Mesothelial cell of epicardium (in vitro differentiated cells): Measurements from ENCODE around the gene LEPROT. TPM values are rescaled to one million over a fixed set of nuclear protein-coding genes. Genes with fewer than 3 reads are reported as not detected.

Experiments
- DNase-seq, 2 experiments: peaks; one replicate each; pipeline ENCODE4 v3.0.0; 2021; ENCODE audit warnings: low spot score in 2 of 2; ENCODE audit not compliant: unreplicated experiment in 2 of 2
- H3K27ac Mint-ChIP-seq: 2 replicates; pipeline ENCODE4 v1.8.0; 2021; ENCODE audit warnings: mixed read lengths
- H3K27me3 Mint-ChIP-seq: 2 replicates; pipeline ENCODE4 v1.8.0; 2021; ENCODE audit warnings: low read depth, mixed read lengths
- H3K36me3 Mint-ChIP-seq: 2 replicates; pipeline ENCODE4 v1.8.0; 2021; ENCODE audit warnings: mixed read lengths
- H3K4me1 Mint-ChIP-seq: 2 replicates; pipeline ENCODE4 v1.8.0; 2021; ENCODE audit warnings: mixed read lengths
- H3K4me3 Mint-ChIP-seq: 2 replicates; pipeline ENCODE4 v1.8.0; 2021; ENCODE audit warnings: mild to moderate bottlenecking, moderate library complexity, mixed read lengths
- H3K9me3 Mint-ChIP-seq: 2 replicates; pipeline ENCODE4 v1.8.0; 2021; ENCODE audit warnings: mixed read lengths
- CTCF ChIP-seq: fragments of 200-600 bp; sonication (generic); IDR thresholded peaks from one replicate; pipeline ENCODE4 v1.5.0; 2021; ENCODE audit warnings: antibody characterized with exemption; ENCODE audit not compliant: unreplicated experiment
- total RNA-seq: library from RNA; stranded (reverse); gene quantifications from 3 replicates; pipeline ENCODE4 v1.2.1, GENCODE V29; 2021

The LEPROT gene
- total RNA-seq, 1 donor from 2014 or later: 65.7 TPM

- Mint-ChIP-seq H3K4me1 (peaks cover 5% of the 10 kb centered on the region), H3K27me3 (no peaks in the 10 kb centered on the region), H3K4me3 (no peak overlapping the region), H3K36me3 (no peaks in the 10 kb centered on the region), H3K9me3 (no peaks in the 10 kb centered on the region), H3K27ac (no peak overlapping the region)
- DNase-seq: no peak
- TF ChIP-seq CTCF: no peak
Measured at GRCh38 chr1:65476327-65476726, 55.9 kb downstream of the LEPROT start.

GRCh38 chr1:65477414-65478378, 57.2 kb downstream of the LEPROT start:
- H3K36me3 Mint-ChIP-seq: no peaks in the 10 kb centered on the region
- H3K9me3 Mint-ChIP-seq: no peaks in the 10 kb centered on the region
- no peak overlapping the region for H3K4me3 Mint-ChIP-seq
- DNase-seq: no peak
- peaks cover 5% of the 10 kb centered on the region for H3K4me1 Mint-ChIP-seq
- no peak overlapping the region for H3K27ac Mint-ChIP-seq
- no peaks in the 10 kb centered on the region for H3K27me3 Mint-ChIP-seq
- no peak for TF ChIP-seq CTCF

- H3K4me1 Mint-ChIP-seq: peaks cover 5% of the 10 kb centered on the region
- no peak for DNase-seq
- H3K27ac Mint-ChIP-seq: no peak overlapping the region
- H3K4me3 Mint-ChIP-seq: no peak overlapping the region
- H3K9me3 Mint-ChIP-seq: no peaks in the 10 kb centered on the region
- no peaks in the 10 kb centered on the region for H3K36me3 Mint-ChIP-seq
- TF ChIP-seq CTCF: no peak
- no peaks in the 10 kb centered on the region for H3K27me3 Mint-ChIP-seq
Measured at GRCh38 chr1:65478379-65479026, 58.0 kb downstream of the LEPROT start.

GRCh38 chr1:65479554-65480204, 59.2 kb downstream of the LEPROT start:
- DNase-seq: no peak
- Mint-ChIP-seq H3K36me3 (no peaks in the 10 kb centered on the region), H3K27me3 (no peaks in the 10 kb centered on the region), H3K27ac (no peak overlapping the region), H3K4me1 (peaks cover 5% of the 10 kb centered on the region), H3K9me3 (no peaks in the 10 kb centered on the region), H3K4me3 (no peak overlapping the region)
- TF ChIP-seq CTCF: no peak

- H3K36me3 Mint-ChIP-seq: no peaks in the 10 kb centered on the region
- H3K27me3 Mint-ChIP-seq: no peaks in the 10 kb centered on the region
- peaks cover 5% of the 10 kb centered on the region for H3K4me1 Mint-ChIP-seq
- no peaks in the 10 kb centered on the region for H3K9me3 Mint-ChIP-seq
- DNase-seq: no peak
- no peak overlapping the region for H3K4me3 Mint-ChIP-seq
- no peak overlapping the region for H3K27ac Mint-ChIP-seq
- no peak for TF ChIP-seq CTCF
Measured at GRCh38 chr1:65480684-65481405, 60.4 kb downstream of the LEPROT start.
